Naive thymus-derived CD8-positive, alpha-beta T cell (primary cell): ENCODE measurements around the gene CSNK1D. TPM values are rescaled to one million over a fixed set of nuclear protein-coding genes. Genes with fewer than 3 reads are reported as not detected.
"Not testable (repeated sequence)": the region's sequence is repeated elsewhere in the genome, so short reads cannot be mapped to it uniquely, and the experiment has no call there.

Experiments used
- ATAC-seq, 2 donors: fragments of 150-1000 bp; cut with Tn5 transposase in 1 of 2; sonication (Bioruptor Pico), chemical (Tn5 transposase) in 1 of 2; 1 replicate in 1 of 2; 2 replicates in 1 of 2; pipeline ENCODE4 v1.10.0; 2021; ENCODE audit warnings: mild to moderate bottlenecking in 2 of 2, moderate library complexity in 2 of 2
- POLR2A ChIA-PET: fragments of 350-600 bp; sonication (Branson Sonifier 250); formaldehyde crosslinking; loops from one replicate; lab custom pipeline; 2021; ENCODE audit warnings: antibody characterized with exemption; lab: Charles Lee
- DNase-seq, 10 donors: peaks; one replicate each; pipeline versions ENCODE4 v3.0.0 to v3.0.0-alpha.2; 2020 to 2022
- H3K27ac Mint-ChIP-seq, 10 donors: one replicate each; pipeline ENCODE4 v1.8.0; 2020 to 2022; ENCODE audit warnings: mild to moderate bottlenecking in 10 of 10, mixed read lengths in 10 of 10, moderate library complexity in 4 of 10, inconsistent platforms in 1 of 10
- H3K27me3 Mint-ChIP-seq, 5 donors: one replicate each; pipeline ENCODE4 v1.8.0; 2021 to 2022; ENCODE audit warnings: mixed read lengths in 5 of 5
- H3K36me3 Mint-ChIP-seq, 3 donors: one replicate each; pipeline ENCODE4 v1.8.0; 2020 to 2022; ENCODE audit warnings: mixed read lengths in 3 of 3, mild to moderate bottlenecking in 2 of 3, inconsistent platforms in 1 of 3
- H3K4me1 Mint-ChIP-seq, 4 donors: one replicate each; pipeline ENCODE4 v1.8.0; 2021 to 2022; ENCODE audit warnings: mixed read lengths in 4 of 4
- H3K4me3 Mint-ChIP-seq, 10 donors: one replicate each; pipeline ENCODE4 v1.8.0; 2020 to 2022; ENCODE audit warnings: mild to moderate bottlenecking in 10 of 10, mixed read lengths in 10 of 10, moderate library complexity in 6 of 10, inconsistent platforms in 1 of 10
- H3K9me3 Mint-ChIP-seq, 9 donors: one replicate each; pipeline ENCODE4 v1.8.0; 2020 to 2022; ENCODE audit warnings: mixed read lengths in 9 of 9, mild to moderate bottlenecking in 3 of 9, inconsistent platforms in 1 of 9, moderate library complexity in 1 of 9
- polyA plus RNA-seq, 3 donors: library from polyadenylated mRNA; unstranded; fragments of 300-500 nt; fragmentation: Illumina TruSeq; gene quantifications; one replicate each; pipeline ENCODE4 v1.2.3, GENCODE V29; 2021
- total RNA-seq, 8 experiments: library from RNA in 2 of 8; stranded (reverse) in 2 of 8; gene quantifications; one replicate each; pipeline ENCODE4 v1.2.3 and lab custom pipeline; 2021 to 2026

The CSNK1D gene
- total and polyA plus RNA-seq, 5 experiments from 2014 or later = 47.6 to 201 (median 72.1) TPM

DNA sequence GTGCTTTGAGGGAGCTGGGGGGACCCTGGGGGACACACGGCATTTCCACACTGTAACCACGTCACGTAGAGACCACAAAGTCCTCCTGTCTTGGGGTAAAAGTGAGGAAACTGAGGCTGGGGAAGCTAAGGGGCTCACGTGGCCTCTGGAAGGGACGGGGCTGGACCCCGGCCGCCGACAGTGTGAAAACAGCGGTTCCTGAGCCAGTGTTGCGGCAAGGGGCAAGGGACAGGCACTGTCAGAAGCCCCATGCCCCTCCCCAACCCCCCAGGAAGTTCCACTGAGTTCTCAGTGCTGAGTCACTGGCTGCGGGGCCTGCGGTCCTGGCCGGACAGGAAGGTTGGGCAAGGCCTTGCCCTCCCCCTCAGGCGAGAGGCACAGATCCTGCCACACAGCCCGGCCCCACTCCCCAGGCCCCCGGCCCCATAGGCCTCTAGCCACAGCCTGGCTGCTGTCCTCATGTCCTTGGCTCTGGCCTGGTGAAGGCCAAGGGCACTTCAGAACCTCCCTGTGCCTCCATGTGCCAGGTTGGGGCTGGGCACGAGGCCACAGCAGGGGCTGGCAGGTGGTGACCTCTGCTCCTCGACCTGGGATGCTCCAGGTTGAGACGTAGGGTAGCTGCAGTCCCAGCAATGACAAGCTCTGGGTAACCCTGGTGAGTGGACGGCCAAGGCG is 55.8 kb downstream of the CSNK1D start:
- Mint-ChIP-seq H3K4me1 (peaks cover 6 to 32% (median 27%) of the 10 kb centered on the region in 4 donors), H3K27me3 (no peaks in the 10 kb centered on the region), H3K36me3 (no peaks in the 10 kb centered on the region), H3K9me3 (no peaks in the 10 kb centered on the region), H3K4me3 (no peak overlapping the region), H3K27ac (peak overlapping the region in 1 of 10 donors; percentile 12)
- ATAC-seq = no peak
- POLR2A ChIA-PET = interaction anchor here (0.8 kb wide), 1 partner anchor 16 kb away, joined by 4 read pairs; no protein-coding TSS in a partner anchor
- no peak for DNase-seq

DNA sequence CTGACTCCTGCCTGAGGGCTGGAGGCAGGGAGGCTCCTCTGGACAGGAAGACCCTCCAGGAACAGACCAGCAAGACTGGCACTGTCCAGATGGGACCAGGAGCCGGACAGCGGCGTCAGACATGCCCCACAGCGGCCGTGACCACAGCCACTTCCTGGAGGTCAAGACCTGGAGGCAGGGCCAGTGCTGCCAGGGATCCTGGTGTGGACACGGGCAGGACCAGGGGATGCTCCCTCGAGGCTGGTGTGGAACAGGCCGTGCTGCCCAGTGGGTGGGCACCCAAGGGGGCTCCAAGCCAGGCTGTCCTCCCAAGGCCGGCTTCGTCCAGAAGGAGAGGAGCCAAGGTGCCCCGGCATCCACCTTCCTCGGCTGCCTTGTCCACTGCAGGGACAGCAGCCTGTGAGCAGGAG is 56.4 kb downstream of the CSNK1D start:
- peaks cover 6 to 33% (median 27%) of the 10 kb centered on the region in 4 donors for H3K4me1 Mint-ChIP-seq
- H3K4me3 Mint-ChIP-seq = no peak overlapping the region
- no peaks in the 10 kb centered on the region for H3K27me3 Mint-ChIP-seq
- H3K9me3 Mint-ChIP-seq = no peaks in the 10 kb centered on the region
- peak overlapping the region in 3 of 10 donors; percentile 59 to 71 (median 61) for H3K27ac Mint-ChIP-seq
- H3K36me3 Mint-ChIP-seq = no peaks in the 10 kb centered on the region
- POLR2A ChIA-PET = no interaction called here
- no peak for DNase-seq
- ATAC-seq = no peak

DNA sequence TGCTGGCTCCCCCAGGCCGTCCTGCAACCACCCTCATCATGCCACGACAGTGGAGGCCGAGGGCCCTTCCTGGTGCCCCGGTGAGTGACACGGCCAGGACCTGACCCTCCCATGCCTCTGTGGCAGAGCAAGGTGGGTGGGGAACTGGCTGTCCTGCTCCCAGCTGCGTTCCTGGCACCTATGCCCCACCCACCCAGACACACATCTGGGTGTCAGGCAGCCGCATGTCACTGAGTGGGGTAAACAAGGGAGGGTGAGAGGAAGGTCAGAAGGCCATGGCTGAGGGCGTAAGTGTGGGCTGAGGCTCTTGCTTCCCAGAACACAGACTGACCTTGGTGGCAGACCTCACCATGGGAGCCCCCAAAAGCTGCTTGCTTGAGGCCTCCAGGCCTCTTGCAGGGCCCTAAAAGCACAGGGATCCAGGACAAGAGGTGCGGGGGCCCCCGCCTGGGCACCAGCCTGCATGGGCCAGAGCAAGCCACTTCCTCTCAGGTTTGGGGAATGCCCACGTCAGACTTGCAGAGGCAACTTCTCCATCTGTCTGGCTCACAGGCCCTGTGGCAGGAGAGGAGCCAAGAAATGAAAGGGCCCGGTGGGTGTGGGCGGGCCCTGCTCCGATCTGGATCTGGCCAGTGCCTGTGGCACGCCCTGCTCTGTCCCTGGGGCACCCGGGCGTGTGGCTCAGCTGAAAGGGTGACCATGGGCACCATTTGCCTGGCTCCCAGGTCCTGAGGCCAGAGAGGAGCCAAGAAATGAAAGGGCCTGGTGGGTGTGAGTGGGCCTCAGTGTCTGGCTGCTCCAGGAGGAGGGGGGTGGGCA is 57.0 kb downstream of the CSNK1D start:
- peak; percentile 31 to 62 for ATAC-seq
- POLR2A ChIA-PET = interaction anchor here (5.4 kb wide), 1 partner anchor 15 kb away, joined by 33 read pairs; no protein-coding TSS in a partner anchor
- peak overlapping the region in 5 of 10 donors; percentile 11 to 51 (median 18) for H3K4me3 Mint-ChIP-seq
- peaks cover 8 to 39% (median 29%) of the 10 kb centered on the region in 4 donors for H3K4me1 Mint-ChIP-seq
- peak overlapping the region in 6 of 10 donors; percentile 59 to 91 (median 70) for H3K27ac Mint-ChIP-seq
- no peaks in the 10 kb centered on the region for H3K36me3 Mint-ChIP-seq
- peak in 1 of 10 donors; percentile 28 for DNase-seq
- no peaks in the 10 kb centered on the region for H3K9me3 Mint-ChIP-seq
- no peaks in the 10 kb centered on the region for H3K27me3 Mint-ChIP-seq

DNA sequence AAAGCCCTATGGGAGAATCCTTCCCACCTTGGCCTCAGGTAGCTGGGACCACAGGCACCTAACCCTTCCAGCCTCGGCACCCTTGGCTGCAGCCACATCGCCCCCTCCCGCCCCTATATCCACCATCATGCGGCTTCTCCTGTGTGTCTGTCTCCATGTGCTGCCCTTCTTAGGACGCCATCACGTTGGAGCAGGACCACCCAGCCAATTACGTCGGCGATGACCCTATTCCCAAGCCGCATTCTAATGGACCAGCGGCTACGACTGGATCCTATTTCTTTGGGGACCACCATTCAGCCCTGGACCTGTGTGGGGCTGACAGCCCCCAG is 57.6 kb downstream of the CSNK1D start:
- Mint-ChIP-seq H3K4me3 (peak overlapping the region in 4 of 10 donors; percentile 14 to 51 (median 30)), H3K27me3 (no peaks in the 10 kb centered on the region), H3K9me3 (no peaks in the 10 kb centered on the region), H3K36me3 (no peaks in the 10 kb centered on the region), H3K27ac (peak overlapping the region in 7 of 10 donors; percentile 7 to 79 (median 69)), H3K4me1 (peaks cover 6 to 42% (median 31%) of the 10 kb centered on the region in 4 donors)
- POLR2A ChIA-PET = interaction anchor here (5.4 kb wide), 1 partner anchor 14 kb away, joined by 33 read pairs; no protein-coding TSS in a partner anchor
- DNase-seq = no peak
- no peak for ATAC-seq

- H3K4me1 Mint-ChIP-seq = peaks cover 6 to 42% (median 31%) of the 10 kb centered on the region in 4 donors
- DNase-seq = no peak
- H3K36me3 Mint-ChIP-seq = no peaks in the 10 kb centered on the region
- no peak for ATAC-seq
- POLR2A ChIA-PET = interaction anchor here (1.3 to 5.4 kb wide), 2 partner anchors 9 to 14 kb away, joined by 3 to 33 read pairs; no protein-coding TSS in a partner anchor
- peak overlapping the region in 5 of 10 donors; percentile 37 to 74 (median 47) for H3K4me3 Mint-ChIP-seq
- H3K9me3 Mint-ChIP-seq = no peaks in the 10 kb centered on the region
- H3K27me3 Mint-ChIP-seq = no peaks in the 10 kb centered on the region
- peak overlapping the region in 8 of 10 donors; percentile 52 to 74 (median 68) for H3K27ac Mint-ChIP-seq
Observed at GRCh38 chr17:82215095-82215971, 58.2 kb downstream of the CSNK1D start.

DNA sequence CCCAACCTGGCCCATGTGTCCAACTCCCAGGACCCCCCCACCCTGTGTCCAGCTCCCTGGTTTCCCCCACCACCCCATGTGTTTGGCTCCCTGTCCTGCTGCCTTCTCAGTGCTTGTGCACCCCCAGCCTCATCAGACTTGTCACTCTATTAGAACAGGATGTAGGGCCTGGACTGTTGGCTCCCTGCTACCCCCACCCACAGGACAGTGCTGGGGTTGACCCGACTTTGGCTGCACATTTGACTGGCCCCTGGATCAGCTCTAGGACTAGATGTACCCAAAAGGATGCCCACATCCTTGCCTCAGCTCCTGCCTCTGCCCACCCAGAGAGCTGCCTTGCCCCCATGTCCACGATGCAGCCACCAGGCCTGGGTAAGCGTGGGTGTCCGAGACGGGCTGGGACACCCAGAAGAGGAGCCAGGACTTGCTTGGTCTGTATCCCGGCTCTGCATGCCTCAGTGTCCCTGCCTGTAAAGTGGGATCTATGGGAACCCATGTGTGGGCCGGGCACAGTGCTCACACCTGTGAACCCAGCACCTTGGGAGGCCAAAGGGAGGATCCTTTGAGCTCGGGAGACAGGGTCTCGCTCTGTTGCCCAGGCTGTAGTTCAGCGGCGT is 59.4 kb downstream of the CSNK1D start:
- POLR2A ChIA-PET = interaction anchor here (0.7 to 5.4 kb wide), 4 partner anchors 13 to 84 kb away, joined by 3 to 33 read pairs (median 12); partner anchors contain the start of gene SLC16A3
- Mint-ChIP-seq H3K4me1 (peaks cover 6 to 43% (median 31%) of the 10 kb centered on the region in 4 donors), H3K27me3 (no peaks in the 10 kb centered on the region), H3K4me3 (peak overlapping the region in 8 of 10 donors; percentile 65 to 86 (median 72)), H3K27ac (peak overlapping the region; percentile 20 to 88 (median 64)), H3K9me3 (no peaks in the 10 kb centered on the region), H3K36me3 (no peaks in the 10 kb centered on the region)
- ATAC-seq (no peak), DNase-seq (no peak)

- H3K4me1 Mint-ChIP-seq = peaks cover 6 to 49% (median 31%) of the 10 kb centered on the region in 4 donors
Observed at GRCh38 chr17:82213251-82214011, 60.1 kb downstream of the CSNK1D start.

DNA sequence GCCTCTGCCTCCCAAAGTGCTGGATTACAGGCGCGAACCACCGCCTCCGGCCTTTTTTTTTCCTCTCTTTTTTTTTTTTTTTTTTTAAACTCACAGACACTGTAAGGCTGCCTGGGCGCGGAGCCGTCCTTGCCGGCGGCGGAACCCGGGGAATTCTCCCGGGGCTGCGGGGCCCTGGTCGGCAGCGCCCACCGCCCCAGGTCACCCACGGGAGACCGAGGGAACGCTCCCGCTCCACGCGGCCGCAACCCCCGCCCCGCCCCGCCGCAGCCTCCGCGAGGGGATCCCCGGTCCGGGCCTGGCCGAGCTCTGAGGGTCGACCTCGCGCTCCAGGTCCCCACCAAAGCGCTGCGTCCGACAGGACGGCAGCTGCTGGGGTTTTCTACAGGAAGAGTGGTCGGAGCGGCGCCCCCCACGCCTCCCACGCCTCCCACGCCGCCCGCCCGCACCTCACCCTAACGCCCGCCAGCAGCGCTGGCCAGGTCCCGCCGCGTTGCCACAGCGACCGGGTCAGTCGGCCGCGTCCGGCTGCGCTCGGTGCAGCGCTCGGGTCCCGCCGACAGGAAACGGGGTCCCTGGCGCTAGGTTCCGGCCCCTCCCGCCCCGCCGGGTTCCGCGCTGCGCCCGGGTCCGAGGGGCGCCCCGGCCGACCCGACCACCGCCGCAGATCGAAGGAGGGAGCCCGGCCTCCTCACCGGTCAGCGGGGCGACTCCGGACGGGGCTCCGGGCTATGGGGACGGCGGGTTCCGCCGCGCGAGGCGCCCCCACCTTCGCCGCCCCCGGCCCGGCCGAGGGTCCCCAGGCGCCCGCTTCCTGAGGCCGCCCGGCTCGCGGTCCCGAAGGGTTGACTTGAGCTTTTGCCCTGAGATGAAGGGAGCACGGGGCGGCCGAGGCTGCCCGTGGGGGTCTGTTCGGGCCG is 60.9 kb downstream of the CSNK1D start, which contains the start of gene CCDC57:
CCDC57 (minus strand) TSS at position 512 of the 920 bp plus-strand sequence. CDS start 10,898 bp downstream, outside the sequence.
- no peaks in the 10 kb centered on the region for H3K9me3 Mint-ChIP-seq

More at GRCh38 chr17:82213251-82214011, 60.1 kb downstream of the CSNK1D start:
- Mint-ChIP-seq H3K27me3 (no peaks in the 10 kb centered on the region), H3K27ac (peak overlapping the region; percentile 20 to 94 (median 85)), H3K36me3 (no peaks in the 10 kb centered on the region), H3K9me3 (no peaks in the 10 kb centered on the region), H3K4me3 (peak overlapping the region; percentile 70 to 91 (median 83))
- ATAC-seq (peak; percentile 49 to 63), DNase-seq (peak in 7 of 10 donors; percentile 36 to 62 (median 44))
- POLR2A ChIA-PET = interaction anchor here (0.9 to 5.4 kb wide), 3 partner anchors 12 to 25 kb away, joined by 3 to 33 read pairs (median 21); partner anchors contain the start of gene SLC16A3

DNA sequence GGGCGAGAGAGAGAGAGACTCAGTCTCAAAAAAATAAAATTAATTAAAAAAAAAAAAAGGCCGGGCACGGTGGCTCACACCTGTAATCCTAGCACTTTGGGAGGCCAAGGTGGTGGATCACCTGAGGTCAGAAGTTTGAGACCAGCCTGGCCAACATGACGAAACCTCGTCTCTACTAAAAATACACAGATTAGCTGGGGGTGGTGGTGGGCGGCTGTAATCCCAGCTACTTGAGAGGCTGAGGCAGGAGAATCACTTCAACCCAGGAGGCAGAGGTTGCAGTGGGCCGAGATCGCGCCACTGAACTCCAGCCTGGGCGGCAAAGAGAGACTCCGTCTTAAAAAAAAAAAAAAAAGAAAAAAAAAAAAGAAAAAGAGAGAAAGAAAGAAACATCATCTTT is 62.8 kb downstream of the CSNK1D start:
- ATAC-seq, DNase-seq, H3K27me3 Mint-ChIP-seq, H3K27ac Mint-ChIP-seq, H3K36me3 Mint-ChIP-seq, H3K9me3 Mint-ChIP-seq: not testable (repeated sequence)
- H3K4me1 Mint-ChIP-seq = peaks cover 13 to 48% (median 34%) of the 10 kb centered on the region in 4 donors
- POLR2A ChIA-PET = interaction anchor here (0.7 to 5.4 kb wide), 3 partner anchors 9 to 308 kb away, joined by 3 to 33 read pairs (median 6); partner anchors contain the start of gene FOXK2
- H3K4me3 Mint-ChIP-seq = peak overlapping the region in 2 of 10 donors; percentile 7 to 82

More for the DNA sequence above, 60.9 kb downstream of the CSNK1D start, which contains the start of gene CCDC57:
- Mint-ChIP-seq H3K4me3 (peak within 1 kb of the TSS; percentile 70 to 91 (median 83)), H3K4me1 (peaks cover 6 to 51% (median 32%) of the 10 kb centered on the region in 4 donors), H3K36me3 (peaks cover 0 to 2% (median 0%) of the 10 kb centered on the region in 3 donors), H3K27ac (peak within 1 kb of the TSS; percentile 67 to 94 (median 86)), H3K27me3 (no peaks in the 10 kb centered on the region)
- ATAC-seq (peak; percentile 59 to 76), DNase-seq (peak in 9 of 10 donors; percentile 41 to 71 (median 52))
- POLR2A ChIA-PET = interaction anchor here (0.5 to 5.4 kb wide), 8 partner anchors 11 to 246 kb away, joined by 3 to 33 read pairs (median 4); partner anchors contain the start of genes NARF and SLC16A3
